Nephron (organoid): ENCODE results near the gene NDRG2.
A peak's percentile ranks its signal among the peaks of the same experiment; 100 is the strongest.

ENCODE experiments used
- H3K27ac Mint-ChIP-seq, 3 experiments: 2 replicates each; pipeline ENCODE4 v1.8.0; 2020; ENCODE audit warnings: mixed read lengths in 3 of 3, mild to moderate bottlenecking in 2 of 3, moderate library complexity in 1 of 3
- H3K27me3 Mint-ChIP-seq: 2 replicates; pipeline ENCODE4 v1.8.0; 2021; ENCODE audit warnings: low read depth, mild to moderate bottlenecking, moderate library complexity, mixed read lengths
- H3K36me3 Mint-ChIP-seq: 2 replicates; pipeline ENCODE4 v1.8.0; 2020; ENCODE audit warnings: low read depth, mixed read lengths
- H3K4me1 Mint-ChIP-seq: 2 replicates; pipeline ENCODE4 v1.8.0; 2020; ENCODE audit warnings: mixed read lengths
- H3K4me3 Mint-ChIP-seq, 3 experiments: 2 replicates each; pipeline ENCODE4 v1.8.0; 2020; ENCODE audit warnings: mild to moderate bottlenecking in 3 of 3, mixed read lengths in 3 of 3, moderate library complexity in 2 of 3
- H3K9me3 Mint-ChIP-seq: 2 replicates; pipeline ENCODE4 v1.8.0; 2020; ENCODE audit warnings: mixed read lengths
- CTCF ChIP-seq, 3 experiments: fragments of 200-600 bp; sonication (generic); IDR thresholded peaks; one replicate each; pipeline ENCODE4 v1.5.0; 2021; ENCODE audit warnings: antibody characterized with exemption in 3 of 3; ENCODE audit not compliant: unreplicated experiment in 3 of 3

The NDRG2 gene

GRCh38 chr14:21070610-21071224 is 45.9 kb upstream of the NDRG2 start:
- H3K27ac Mint-ChIP-seq, result peak overlapping the region; percentile 99 to 100 (median 99)
- H3K4me1 Mint-ChIP-seq, result peaks cover 31% of the 10 kb centered on the region
- H3K4me3 Mint-ChIP-seq, result peak overlapping the region; percentile 98 to 100 (median 99)
- H3K9me3 Mint-ChIP-seq, result no peaks in the 10 kb centered on the region
- peaks cover 30% of the 10 kb centered on the region for H3K36me3 Mint-ChIP-seq
- peaks cover 5% of the 10 kb centered on the region for H3K27me3 Mint-ChIP-seq
- TF ChIP-seq CTCF (IDR thresholded peaks at IDR 0.05; ENCODE audit: unreplicated experiment in 3 of 3), result peak in 2 of 3 experiments; percentile 9 to 18

GRCh38 chr14:21070083-21070609 is 45.3 kb upstream of the NDRG2 start, which contains the start of gene ARHGEF40:
Gene ARHGEF40 (plus strand): TSS chr14:21070304. CDS start chr14:21070397, 93 bp downstream.
- H3K9me3 Mint-ChIP-seq, result no peaks in the 10 kb centered on the region
- peaks cover 29% of the 10 kb centered on the region for H3K4me1 Mint-ChIP-seq
- peaks cover 5% of the 10 kb centered on the region for H3K27me3 Mint-ChIP-seq
- H3K27ac Mint-ChIP-seq, result peak within 1 kb of the TSS; percentile 99 to 100 (median 99)
- TF ChIP-seq CTCF (IDR thresholded peaks at IDR 0.05; ENCODE audit: unreplicated experiment in 3 of 3), result no peak
- peak within 1 kb of the TSS; percentile 98 to 100 (median 99) for H3K4me3 Mint-ChIP-seq
- peaks cover 24% of the 10 kb centered on the region for H3K36me3 Mint-ChIP-seq

GRCh38 chr14:21069388-21070082 is 44.7 kb upstream of the NDRG2 start:
- Mint-ChIP-seq H3K36me3 (peaks cover 18% of the 10 kb centered on the region), H3K27ac (peak overlapping the region; percentile 98 to 100 (median 99)), H3K27me3 (peaks cover 5% of the 10 kb centered on the region), H3K4me1 (peaks cover 29% of the 10 kb centered on the region), H3K4me3 (peak overlapping the region; percentile 89 to 92 (median 91)), H3K9me3 (no peaks in the 10 kb centered on the region)
- TF ChIP-seq CTCF (IDR thresholded peaks at IDR 0.05; ENCODE audit: unreplicated experiment in 3 of 3), result no peak

- Mint-ChIP-seq H3K27me3 (peaks cover 5% of the 10 kb centered on the region), H3K36me3 (peaks cover 15% of the 10 kb centered on the region), H3K27ac (peak overlapping the region; percentile 98 to 100 (median 99)), H3K9me3 (no peaks in the 10 kb centered on the region), H3K4me3 (peak overlapping the region; percentile 89 to 92 (median 91)), H3K4me1 (peaks cover 31% of the 10 kb centered on the region)
- peak; percentile 48 to 67 (median 60) for TF ChIP-seq CTCF (IDR thresholded peaks at IDR 0.05; ENCODE audit: unreplicated experiment in 3 of 3)
Measured at GRCh38 chr14:21068521-21069387, 43.9 kb upstream of the NDRG2 start.

DNA sequence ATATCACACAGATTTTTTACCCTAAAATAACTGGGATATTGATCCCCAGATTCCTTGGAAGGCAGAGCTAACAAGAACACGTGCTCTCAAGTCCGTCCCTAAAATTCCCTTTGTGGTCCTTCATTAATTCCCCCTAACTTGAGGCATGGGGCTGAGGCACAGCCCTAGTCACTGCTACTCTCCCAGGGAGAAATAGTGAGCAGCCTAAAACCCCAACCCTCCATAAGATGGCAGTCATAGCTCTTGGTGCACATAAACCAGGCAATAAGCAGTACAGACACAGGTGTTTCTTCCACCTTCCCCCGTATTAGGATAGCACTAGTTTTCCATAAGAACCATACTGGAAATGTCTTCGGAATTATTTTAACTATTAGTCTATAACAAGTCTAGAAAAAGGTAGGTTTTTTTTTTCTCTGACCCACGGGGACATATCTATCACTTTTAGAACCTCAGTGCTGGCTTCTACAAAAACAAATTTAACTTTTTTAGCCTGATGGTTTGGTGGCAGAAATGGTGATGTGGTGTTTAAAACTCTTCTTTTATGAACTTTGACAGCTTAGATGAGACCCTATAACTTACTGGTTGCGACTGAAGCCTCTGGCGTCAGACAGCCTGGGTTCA is 42.1 kb upstream of the NDRG2 start:
- no peaks in the 10 kb centered on the region for H3K9me3 Mint-ChIP-seq
- TF ChIP-seq CTCF (IDR thresholded peaks at IDR 0.05; ENCODE audit: unreplicated experiment in 3 of 3), result peak in 1 of 3 experiments; percentile 14
- peaks cover 8% of the 10 kb centered on the region for H3K27me3 Mint-ChIP-seq
- peak overlapping the region in 2 of 3 experiments; percentile 3 to 44 for H3K4me3 Mint-ChIP-seq
- H3K36me3 Mint-ChIP-seq, result peaks cover 3% of the 10 kb centered on the region
- H3K4me1 Mint-ChIP-seq, result peaks cover 29% of the 10 kb centered on the region
- peak overlapping the region in 2 of 3 experiments; percentile 37 to 53 for H3K27ac Mint-ChIP-seq
